ENCODE results near the gene NOX4.
"Not testable (repeated sequence)": the region's sequence is repeated elsewhere in the genome, so short reads cannot be mapped to it uniquely, and the experiment has no call there.

NOX4 gene

GRCh38 chr11:89378986-89379385 is 112.2 kb downstream of the NOX4 start:
- not testable (repeated sequence) for DNase-seq

- not testable (repeated sequence) for DNase-seq
Measured at GRCh38 chr11:89369356-89369755, 121.8 kb downstream of the NOX4 start.

GRCh38 chr11:89364856-89365255 is 126.3 kb downstream of the NOX4 start:
- DNase-seq: not testable (repeated sequence)

GRCh38 chr11:89361734-89362133 is 129.4 kb downstream of the NOX4 start:
- no peak for DNase-seq

- not testable (repeated sequence) for DNase-seq
Measured at GRCh38 chr11:89359208-89359607, 132.0 kb downstream of the NOX4 start.

- no peak for DNase-seq
Measured at GRCh38 chr11:89358761-89359160, 132.4 kb downstream of the NOX4 start.

- DNase-seq: no peak
Measured at GRCh38 chr11:89355646-89356045, 135.5 kb downstream of the NOX4 start.

GRCh38 chr11:89354513-89354912 is 136.7 kb downstream of the NOX4 start:
- not testable (repeated sequence) for DNase-seq

- no peak for DNase-seq
Measured at GRCh38 chr11:89347071-89347470, 144.1 kb downstream of the NOX4 start.

GRCh38 chr11:89346601-89347000 is 144.6 kb downstream of the NOX4 start:
- DNase-seq: no peak

- not testable (repeated sequence) for DNase-seq
Measured at GRCh38 chr11:89342880-89343572, 148.1 kb downstream of the NOX4 start.

GRCh38 chr11:89340450-89340849 is 150.7 kb downstream of the NOX4 start:
- DNase-seq: peak; percentile 51

GRCh38 chr11:89338073-89338472 is 153.1 kb downstream of the NOX4 start:
- DNase-seq: not testable (repeated sequence)

- DNase-seq: not testable (repeated sequence)
Measured at GRCh38 chr11:89337100-89337650, 154.0 kb downstream of the NOX4 start.

GRCh38 chr11:89333704-89334103 is 157.5 kb downstream of the NOX4 start:
- peak; percentile 54 for DNase-seq

- not testable (repeated sequence) for DNase-seq
Measured at GRCh38 chr11:89331940-89332339, 159.2 kb downstream of the NOX4 start.

- DNase-seq: no peak
Measured at GRCh38 chr11:89327885-89328284, 163.3 kb downstream of the NOX4 start.

GRCh38 chr11:89321401-89321800 is 169.8 kb downstream of the NOX4 start:
- DNase-seq: no peak

GRCh38 chr11:89310607-89311006 is 180.6 kb downstream of the NOX4 start:
- not testable (repeated sequence) for DNase-seq

- DNase-seq: not testable (repeated sequence)
Measured at GRCh38 chr11:89309321-89309985, 181.7 kb downstream of the NOX4 start.

- DNase-seq: not testable (repeated sequence)
Measured at GRCh38 chr11:89308272-89308671, 182.9 kb downstream of the NOX4 start.

GRCh38 chr11:89303029-89303428 is 188.1 kb downstream of the NOX4 start:
- not testable (repeated sequence) for DNase-seq

- DNase-seq: not testable (repeated sequence)
Measured at GRCh38 chr11:89295023-89295422, 196.2 kb downstream of the NOX4 start.

Data from HCEC 1CT (cell line).